ENCODE data around the gene SESN3. TPM values are rescaled to one million over a fixed set of nuclear protein-coding genes. Genes with fewer than 3 reads are reported as not detected.

Gene SESN3
- total RNA-seq, 1 experiment from 2014 or later, result 34.9 TPM

DNA sequence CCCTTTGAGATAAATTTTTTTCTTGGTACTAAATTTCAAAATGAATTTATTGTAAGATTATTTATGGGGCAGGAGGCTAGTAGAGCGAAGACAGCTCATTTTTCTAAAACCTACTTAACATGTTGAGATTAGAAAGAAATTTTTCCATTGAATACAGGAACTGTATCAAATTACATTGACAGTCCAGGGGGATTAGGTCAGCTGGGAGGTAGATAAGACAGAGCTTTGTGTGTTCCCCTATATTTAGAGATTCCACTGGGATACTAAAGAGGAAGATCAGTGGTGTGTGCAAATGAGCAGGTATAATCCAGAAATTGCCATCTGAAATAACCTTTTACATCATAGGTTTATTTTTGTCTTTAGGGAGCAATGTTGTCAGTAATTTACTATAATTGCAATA, 109.3 kb downstream of the SESN3 start:
- ChIA-PET CTCF (no interaction called here), POLR2A (no interaction called here)
- no peak for TF ChIP-seq ZNF317 (CRISPR knock-in tag; IDR thresholded peaks at IDR 0.05; ENCODE audit: borderline replicate concordance, low read depth)
- no peak for TF ChIP-seq ZNF138 (CRISPR knock-in tag; conservative IDR thresholded peaks at IDR 0.05)
- TF ChIP-seq, protein P1, sequence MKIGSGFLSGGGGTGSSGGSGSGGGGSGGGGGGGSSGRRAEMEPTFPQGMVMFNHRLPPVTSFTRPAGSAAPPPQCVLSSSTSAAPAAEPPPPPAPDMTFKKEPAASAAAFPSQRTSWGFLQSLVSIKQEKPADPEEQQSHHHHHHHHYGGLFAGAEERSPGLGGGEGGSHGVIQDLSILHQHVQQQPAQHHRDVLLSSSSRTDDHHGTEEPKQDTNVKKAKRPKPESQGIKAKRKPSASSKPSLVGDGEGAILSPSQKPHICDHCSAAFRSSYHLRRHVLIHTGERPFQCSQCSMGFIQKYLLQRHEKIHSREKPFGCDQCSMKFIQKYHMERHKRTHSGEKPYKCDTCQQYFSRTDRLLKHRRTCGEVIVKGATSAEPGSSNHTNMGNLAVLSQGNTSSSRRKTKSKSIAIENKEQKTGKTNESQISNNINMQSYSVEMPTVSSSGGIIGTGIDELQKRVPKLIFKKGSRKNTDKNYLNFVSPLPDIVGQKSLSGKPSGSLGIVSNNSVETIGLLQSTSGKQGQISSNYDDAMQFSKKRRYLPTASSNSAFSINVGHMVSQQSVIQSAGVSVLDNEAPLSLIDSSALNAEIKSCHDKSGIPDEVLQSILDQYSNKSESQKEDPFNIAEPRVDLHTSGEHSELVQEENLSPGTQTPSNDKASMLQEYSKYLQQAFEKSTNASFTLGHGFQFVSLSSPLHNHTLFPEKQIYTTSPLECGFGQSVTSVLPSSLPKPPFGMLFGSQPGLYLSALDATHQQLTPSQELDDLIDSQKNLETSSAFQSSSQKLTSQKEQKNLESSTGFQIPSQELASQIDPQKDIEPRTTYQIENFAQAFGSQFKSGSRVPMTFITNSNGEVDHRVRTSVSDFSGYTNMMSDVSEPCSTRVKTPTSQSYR (CRISPR knock-in tag; IDR thresholded peaks at IDR 0.05), result no peak
- TF ChIP-seq SOX15 (CRISPR knock-in tag; IDR thresholded peaks at IDR 0.05), result no peak
- TF ChIP-seq, protein P2, sequence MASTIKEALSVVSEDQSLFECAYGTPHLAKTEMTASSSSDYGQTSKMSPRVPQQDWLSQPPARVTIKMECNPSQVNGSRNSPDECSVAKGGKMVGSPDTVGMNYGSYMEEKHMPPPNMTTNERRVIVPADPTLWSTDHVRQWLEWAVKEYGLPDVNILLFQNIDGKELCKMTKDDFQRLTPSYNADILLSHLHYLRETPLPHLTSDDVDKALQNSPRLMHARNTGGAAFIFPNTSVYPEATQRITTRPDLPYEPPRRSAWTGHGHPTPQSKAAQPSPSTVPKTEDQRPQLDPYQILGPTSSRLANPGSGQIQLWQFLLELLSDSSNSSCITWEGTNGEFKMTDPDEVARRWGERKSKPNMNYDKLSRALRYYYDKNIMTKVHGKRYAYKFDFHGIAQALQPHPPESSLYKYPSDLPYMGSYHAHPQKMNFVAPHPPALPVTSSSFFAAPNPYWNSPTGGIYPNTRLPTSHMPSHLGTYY (CRISPR knock-in tag; IDR thresholded peaks at IDR 0.05), result no peak
- no peak for TF ChIP-seq OVOL2 (CRISPR knock-in tag; IDR thresholded peaks at IDR 0.05; ENCODE audit: borderline replicate concordance)
- TF ChIP-seq, protein P3, sequence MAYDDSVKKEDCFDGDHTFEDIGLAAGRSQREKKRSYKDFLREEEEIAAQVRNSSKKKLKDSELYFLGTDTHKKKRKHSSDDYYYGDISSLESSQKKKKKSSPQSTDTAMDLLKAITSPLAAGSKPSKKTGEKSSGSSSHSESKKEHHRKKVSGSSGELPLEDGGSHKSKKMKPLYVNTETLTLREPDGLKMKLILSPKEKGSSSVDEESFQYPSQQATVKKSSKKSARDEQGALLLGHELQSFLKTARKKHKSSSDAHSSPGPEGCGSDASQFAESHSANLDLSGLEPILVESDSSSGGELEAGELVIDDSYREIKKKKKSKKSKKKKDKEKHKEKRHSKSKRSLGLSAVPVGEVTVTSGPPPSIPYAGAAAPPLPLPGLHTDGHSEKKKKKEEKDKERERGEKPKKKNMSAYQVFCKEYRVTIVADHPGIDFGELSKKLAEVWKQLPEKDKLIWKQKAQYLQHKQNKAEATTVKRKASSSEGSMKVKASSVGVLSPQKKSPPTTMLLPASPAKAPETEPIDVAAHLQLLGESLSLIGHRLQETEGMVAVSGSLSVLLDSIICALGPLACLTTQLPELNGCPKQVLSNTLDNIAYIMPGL (CRISPR knock-in tag; IDR thresholded peaks at IDR 0.05), result no peak
- TF ChIP-seq NR1H2 (CRISPR knock-in tag; IDR thresholded peaks at IDR 0.05), result no peak
- no peak for TF ChIP-seq SP1 (CRISPR knock-in tag; conservative IDR thresholded peaks at IDR 0.05)
- TF ChIP-seq, protein P4, sequence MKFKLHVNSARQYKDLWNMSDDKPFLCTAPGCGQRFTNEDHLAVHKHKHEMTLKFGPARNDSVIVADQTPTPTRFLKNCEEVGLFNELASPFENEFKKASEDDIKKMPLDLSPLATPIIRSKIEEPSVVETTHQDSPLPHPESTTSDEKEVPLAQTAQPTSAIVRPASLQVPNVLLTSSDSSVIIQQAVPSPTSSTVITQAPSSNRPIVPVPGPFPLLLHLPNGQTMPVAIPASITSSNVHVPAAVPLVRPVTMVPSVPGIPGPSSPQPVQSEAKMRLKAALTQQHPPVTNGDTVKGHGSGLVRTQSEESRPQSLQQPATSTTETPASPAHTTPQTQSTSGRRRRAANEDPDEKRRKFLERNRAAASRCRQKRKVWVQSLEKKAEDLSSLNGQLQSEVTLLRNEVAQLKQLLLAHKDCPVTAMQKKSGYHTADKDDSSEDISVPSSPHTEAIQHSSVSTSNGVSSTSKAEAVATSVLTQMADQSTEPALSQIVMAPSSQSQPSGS (CRISPR knock-in tag; IDR thresholded peaks at IDR 0.05; ENCODE audit: borderline replicate concordance, low read depth), result no peak
- no peak for TF ChIP-seq ESRRA (CRISPR knock-in tag; IDR thresholded peaks at IDR 0.05; ENCODE audit: borderline replicate concordance)
- no peak for TF ChIP-seq ZNF263 (CRISPR knock-in tag; IDR thresholded peaks at IDR 0.05; ENCODE audit: low read depth)
- TF ChIP-seq NFATC4 (CRISPR knock-in tag; IDR thresholded peaks at IDR 0.05), result no peak
- TF ChIP-seq, protein P5, sequence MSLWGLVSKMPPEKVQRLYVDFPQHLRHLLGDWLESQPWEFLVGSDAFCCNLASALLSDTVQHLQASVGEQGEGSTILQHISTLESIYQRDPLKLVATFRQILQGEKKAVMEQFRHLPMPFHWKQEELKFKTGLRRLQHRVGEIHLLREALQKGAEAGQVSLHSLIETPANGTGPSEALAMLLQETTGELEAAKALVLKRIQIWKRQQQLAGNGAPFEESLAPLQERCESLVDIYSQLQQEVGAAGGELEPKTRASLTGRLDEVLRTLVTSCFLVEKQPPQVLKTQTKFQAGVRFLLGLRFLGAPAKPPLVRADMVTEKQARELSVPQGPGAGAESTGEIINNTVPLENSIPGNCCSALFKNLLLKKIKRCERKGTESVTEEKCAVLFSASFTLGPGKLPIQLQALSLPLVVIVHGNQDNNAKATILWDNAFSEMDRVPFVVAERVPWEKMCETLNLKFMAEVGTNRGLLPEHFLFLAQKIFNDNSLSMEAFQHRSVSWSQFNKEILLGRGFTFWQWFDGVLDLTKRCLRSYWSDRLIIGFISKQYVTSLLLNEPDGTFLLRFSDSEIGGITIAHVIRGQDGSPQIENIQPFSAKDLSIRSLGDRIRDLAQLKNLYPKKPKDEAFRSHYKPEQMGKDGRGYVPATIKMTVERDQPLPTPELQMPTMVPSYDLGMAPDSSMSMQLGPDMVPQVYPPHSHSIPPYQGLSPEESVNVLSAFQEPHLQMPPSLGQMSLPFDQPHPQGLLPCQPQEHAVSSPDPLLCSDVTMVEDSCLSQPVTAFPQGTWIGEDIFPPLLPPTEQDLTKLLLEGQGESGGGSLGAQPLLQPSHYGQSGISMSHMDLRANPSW (CRISPR knock-in tag; conservative IDR thresholded peaks at IDR 0.05; ENCODE audit: low read depth), result no peak
- no peak for TF ChIP-seq SMAD3 (CRISPR knock-in tag; IDR thresholded peaks at IDR 0.05; ENCODE audit: borderline replicate concordance)
- TF ChIP-seq, protein P6, sequence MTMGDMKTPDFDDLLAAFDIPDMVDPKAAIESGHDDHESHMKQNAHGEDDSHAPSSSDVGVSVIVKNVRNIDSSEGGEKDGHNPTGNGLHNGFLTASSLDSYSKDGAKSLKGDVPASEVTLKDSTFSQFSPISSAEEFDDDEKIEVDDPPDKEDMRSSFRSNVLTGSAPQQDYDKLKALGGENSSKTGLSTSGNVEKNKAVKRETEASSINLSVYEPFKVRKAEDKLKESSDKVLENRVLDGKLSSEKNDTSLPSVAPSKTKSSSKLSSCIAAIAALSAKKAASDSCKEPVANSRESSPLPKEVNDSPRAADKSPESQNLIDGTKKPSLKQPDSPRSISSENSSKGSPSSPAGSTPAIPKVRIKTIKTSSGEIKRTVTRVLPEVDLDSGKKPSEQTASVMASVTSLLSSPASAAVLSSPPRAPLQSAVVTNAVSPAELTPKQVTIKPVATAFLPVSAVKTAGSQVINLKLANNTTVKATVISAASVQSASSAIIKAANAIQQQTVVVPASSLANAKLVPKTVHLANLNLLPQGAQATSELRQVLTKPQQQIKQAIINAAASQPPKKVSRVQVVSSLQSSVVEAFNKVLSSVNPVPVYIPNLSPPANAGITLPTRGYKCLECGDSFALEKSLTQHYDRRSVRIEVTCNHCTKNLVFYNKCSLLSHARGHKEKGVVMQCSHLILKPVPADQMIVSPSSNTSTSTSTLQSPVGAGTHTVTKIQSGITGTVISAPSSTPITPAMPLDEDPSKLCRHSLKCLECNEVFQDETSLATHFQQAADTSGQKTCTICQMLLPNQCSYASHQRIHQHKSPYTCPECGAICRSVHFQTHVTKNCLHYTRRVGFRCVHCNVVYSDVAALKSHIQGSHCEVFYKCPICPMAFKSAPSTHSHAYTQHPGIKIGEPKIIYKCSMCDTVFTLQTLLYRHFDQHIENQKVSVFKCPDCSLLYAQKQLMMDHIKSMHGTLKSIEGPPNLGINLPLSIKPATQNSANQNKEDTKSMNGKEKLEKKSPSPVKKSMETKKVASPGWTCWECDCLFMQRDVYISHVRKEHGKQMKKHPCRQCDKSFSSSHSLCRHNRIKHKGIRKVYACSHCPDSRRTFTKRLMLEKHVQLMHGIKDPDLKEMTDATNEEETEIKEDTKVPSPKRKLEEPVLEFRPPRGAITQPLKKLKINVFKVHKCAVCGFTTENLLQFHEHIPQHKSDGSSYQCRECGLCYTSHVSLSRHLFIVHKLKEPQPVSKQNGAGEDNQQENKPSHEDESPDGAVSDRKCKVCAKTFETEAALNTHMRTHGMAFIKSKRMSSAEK (CRISPR knock-in tag; IDR thresholded peaks at IDR 0.05; ENCODE audit: borderline replicate concordance), result no peak
- no peaks in the 10 kb centered on the region for H3K36me3 Mint-ChIP-seq
- H3K9me3 Mint-ChIP-seq, result peaks cover 4% of the 10 kb centered on the region; the same call in 1 of the 2 replicates
- no peaks in the 10 kb centered on the region for H3K4me1 Mint-ChIP-seq
- no peak overlapping the region for H3K27ac Mint-ChIP-seq
- no peak overlapping the region for H3K4me3 Mint-ChIP-seq
- no peak for DNase-seq (ENCODE audit: low spot score)
- ATAC-seq, result no peak
- H3K27me3 Mint-ChIP-seq (ENCODE audit: low read depth), result no peaks in the 10 kb centered on the region

Data from WTC11 (cell line).